A673 (cell line): Measurements from ENCODE around the gene FBXW5.

Experiments
- EZH2 ChIP-seq: fragments of 200-600 bp; sonication (generic); IDR thresholded peaks from 2 replicates; pipeline ENCODE4 v1.6.1; 2017; ENCODE audit warnings: borderline replicate concordance, low read depth, mild to moderate bottlenecking, mixed read lengths, antibody characterized with exemption, low read length; ENCODE audit not compliant: poor library complexity, severe bottlenecking
- TF ChIP-seq, protein P1 (sequence below): fragments of 300-800, 200-600 bp; sonication (generic); conservative IDR thresholded peaks from 2 replicates; pipeline ENCODE4 v1.5.1; 2017; ENCODE audit warnings: low read depth, mild to moderate bottlenecking, antibody characterized with exemption, low read length, moderate library complexity, mixed read lengths

DNA sequence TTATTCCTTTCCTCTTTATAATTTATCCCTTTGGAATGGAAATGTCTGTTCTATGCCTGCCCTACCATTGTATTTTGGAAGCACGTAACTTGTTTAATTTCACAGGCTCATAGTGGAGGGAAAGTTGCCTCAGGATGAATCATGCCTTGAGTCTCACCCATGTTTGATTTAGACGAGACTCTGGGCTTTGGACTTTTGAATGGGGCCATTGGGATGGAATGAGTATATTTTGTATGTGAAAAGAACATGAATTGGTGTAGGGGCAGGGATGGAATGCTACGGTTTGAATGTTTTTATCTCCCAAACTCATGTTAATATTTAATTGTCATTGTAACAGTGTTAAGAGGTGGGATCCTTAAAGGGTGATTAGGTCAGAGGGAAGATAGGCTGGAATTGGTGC is 10.3 kb downstream of the FBXW5 start:
- TF ChIP-seq, protein P1, sequence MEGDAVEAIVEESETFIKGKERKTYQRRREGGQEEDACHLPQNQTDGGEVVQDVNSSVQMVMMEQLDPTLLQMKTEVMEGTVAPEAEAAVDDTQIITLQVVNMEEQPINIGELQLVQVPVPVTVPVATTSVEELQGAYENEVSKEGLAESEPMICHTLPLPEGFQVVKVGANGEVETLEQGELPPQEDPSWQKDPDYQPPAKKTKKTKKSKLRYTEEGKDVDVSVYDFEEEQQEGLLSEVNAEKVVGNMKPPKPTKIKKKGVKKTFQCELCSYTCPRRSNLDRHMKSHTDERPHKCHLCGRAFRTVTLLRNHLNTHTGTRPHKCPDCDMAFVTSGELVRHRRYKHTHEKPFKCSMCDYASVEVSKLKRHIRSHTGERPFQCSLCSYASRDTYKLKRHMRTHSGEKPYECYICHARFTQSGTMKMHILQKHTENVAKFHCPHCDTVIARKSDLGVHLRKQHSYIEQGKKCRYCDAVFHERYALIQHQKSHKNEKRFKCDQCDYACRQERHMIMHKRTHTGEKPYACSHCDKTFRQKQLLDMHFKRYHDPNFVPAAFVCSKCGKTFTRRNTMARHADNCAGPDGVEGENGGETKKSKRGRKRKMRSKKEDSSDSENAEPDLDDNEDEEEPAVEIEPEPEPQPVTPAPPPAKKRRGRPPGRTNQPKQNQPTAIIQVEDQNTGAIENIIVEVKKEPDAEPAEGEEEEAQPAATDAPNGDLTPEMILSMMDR, result no peak
- TF ChIP-seq EZH2, result no peak
